Measurements from ENCODE around the gene TPO.
"Not testable (repeated sequence)": the region's sequence is repeated elsewhere in the genome, so short reads cannot be mapped to it uniquely, and the experiment has no call there.

Gene TPO

DNA sequence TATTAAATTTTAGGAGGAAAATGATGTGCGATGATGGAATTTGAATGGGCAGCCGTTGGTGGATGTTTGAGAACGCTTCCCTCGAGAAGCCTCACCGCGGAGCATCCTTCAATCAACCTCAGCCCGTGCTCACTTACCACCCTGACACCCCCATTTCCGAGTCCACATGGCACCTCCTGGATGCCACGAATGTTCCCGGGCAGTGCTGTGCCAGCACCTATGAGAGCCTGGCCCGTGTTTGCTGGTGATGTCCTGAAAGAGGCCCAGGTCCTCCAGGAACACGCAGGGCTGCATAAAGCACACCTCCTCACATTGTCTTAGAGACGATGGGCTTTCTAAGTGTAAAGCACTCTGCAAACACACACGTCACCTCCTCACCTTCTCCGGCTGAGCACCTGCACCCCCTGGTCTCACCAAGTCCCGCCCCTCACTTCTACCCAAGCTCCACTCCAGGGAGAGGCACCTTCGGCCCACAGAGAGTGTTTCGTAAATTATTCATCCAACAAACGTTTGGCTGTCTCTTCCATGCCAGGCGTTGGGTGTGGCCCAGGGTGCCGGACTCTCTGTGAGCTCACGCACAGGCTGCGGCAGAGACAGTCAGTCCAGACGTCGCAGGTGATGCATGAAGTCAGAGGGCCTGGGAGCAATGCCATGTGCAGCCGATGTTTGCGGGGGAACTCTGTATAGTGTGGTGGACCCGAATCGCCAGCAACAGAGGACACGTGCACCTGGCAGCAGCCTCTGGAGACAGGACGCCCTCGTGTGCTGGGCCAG, 150.0 kb downstream of the TPO start:
- Histone ChIP-seq H3K9me3 (ENCODE audit: insufficient read depth, low read depth, low read length) (no peaks in the 10 kb centered on the region), H3K27me3 (ENCODE audit: insufficient read depth, low read length) (no peaks in the 10 kb centered on the region), H3K27ac (ENCODE audit: low read depth, low read length) (no peak overlapping the region), H3K4me3 (ENCODE audit: low read length) (no peak overlapping the region), H3K36me3 (ENCODE audit: insufficient read depth, low read length) (no peaks in the 10 kb centered on the region), H3K9ac (ENCODE audit: low read depth, low read length) (no peak overlapping the region), H3K4me1 (ENCODE audit: insufficient read depth, low read length) (no peaks in the 10 kb centered on the region)
- WGBS = 94% methylated on average over 32 of the region's 32 CpGs

GRCh38 chr2:1563943-1564891, 151.0 kb downstream of the TPO start:
- Histone ChIP-seq H3K9me3 (ENCODE audit: insufficient read depth, low read depth, low read length) (no peaks in the 10 kb centered on the region), H3K36me3 (ENCODE audit: insufficient read depth, low read length) (no peaks in the 10 kb centered on the region), H3K4me1 (ENCODE audit: insufficient read depth, low read length) (no peaks in the 10 kb centered on the region), H3K9ac (ENCODE audit: low read depth, low read length) (no peak overlapping the region), H3K4me3 (ENCODE audit: low read length) (no peak overlapping the region), H3K27ac (ENCODE audit: low read depth, low read length) (no peak overlapping the region), H3K27me3 (ENCODE audit: insufficient read depth, low read length) (no peaks in the 10 kb centered on the region)
- 94% methylated on average over 23 of the region's 23 CpGs for WGBS

DNA sequence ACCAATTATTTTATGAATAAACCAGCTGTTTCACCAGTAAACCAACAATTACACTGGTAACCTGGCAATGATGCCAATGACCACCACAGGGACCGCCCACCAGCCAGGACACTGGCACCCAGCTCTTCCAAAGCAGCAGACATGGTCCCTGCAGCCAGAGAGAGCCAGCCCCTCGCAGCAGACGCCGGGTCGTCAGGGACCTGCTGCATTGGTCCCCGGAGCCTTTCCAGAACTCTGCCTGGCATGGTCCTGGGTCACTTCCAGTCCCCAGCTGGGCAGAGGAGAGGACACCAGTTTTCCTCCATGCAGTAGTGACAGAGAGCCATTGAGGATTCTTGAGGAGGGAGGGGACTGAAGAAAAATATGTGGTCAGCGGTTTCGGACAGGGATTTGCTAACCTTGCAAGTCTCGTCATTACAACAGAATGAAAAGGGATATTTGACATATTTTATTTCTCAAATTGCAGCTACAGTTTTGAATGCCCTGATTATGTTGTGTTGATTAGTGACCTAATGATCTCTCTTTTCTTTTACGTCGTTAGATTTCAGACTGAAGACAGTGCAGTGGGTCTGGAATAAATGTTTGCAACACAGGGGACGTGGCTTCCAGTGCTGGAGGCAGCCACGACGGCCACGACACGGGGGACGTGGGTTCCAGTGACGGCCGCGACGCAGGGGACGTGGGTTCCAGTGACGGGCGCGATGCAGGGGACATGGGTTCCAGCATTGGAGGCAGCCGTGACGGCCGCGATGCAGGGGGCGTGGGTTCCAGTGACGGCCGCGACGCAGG, 154.5 kb downstream of the TPO start:
- Histone ChIP-seq H3K9me3 (ENCODE audit: insufficient read depth, low read depth, low read length) (no peaks in the 10 kb centered on the region), H3K4me1 (ENCODE audit: insufficient read depth, low read length) (no peaks in the 10 kb centered on the region), H3K9ac (ENCODE audit: low read depth, low read length) (no peak overlapping the region), H3K27me3 (ENCODE audit: insufficient read depth, low read length) (no peaks in the 10 kb centered on the region), H3K4me3 (ENCODE audit: low read length) (no peak overlapping the region), H3K27ac (ENCODE audit: low read depth, low read length) (no peak overlapping the region), H3K36me3 (ENCODE audit: insufficient read depth, low read length) (no peaks in the 10 kb centered on the region)
- 97% methylated on average over 34 of the region's 34 CpGs for WGBS

- not testable (repeated sequence) for H3K27ac ChIP-seq (ENCODE audit: low read depth, low read length); H3K36me3 ChIP-seq (ENCODE audit: insufficient read depth, low read length); H3K9ac ChIP-seq (ENCODE audit: low read depth, low read length); H3K9me3 ChIP-seq (ENCODE audit: insufficient read depth, low read depth, low read length); H3K27me3 ChIP-seq (ENCODE audit: insufficient read depth, low read length); H3K4me1 ChIP-seq (ENCODE audit: insufficient read depth, low read length); H3K4me3 ChIP-seq (ENCODE audit: low read length)
- WGBS = 96% methylated on average over 39 of the region's 39 CpGs
Measured at GRCh38 chr2:1568345-1568668, 155.0 kb downstream of the TPO start.

- H3K9ac ChIP-seq (ENCODE audit: low read depth, low read length) = no peak overlapping the region
- 91% methylated on average over 10 of the region's 10 CpGs for WGBS
- no peak overlapping the region for H3K4me3 ChIP-seq (ENCODE audit: low read length)
- no peaks in the 10 kb centered on the region for H3K36me3 ChIP-seq (ENCODE audit: insufficient read depth, low read length)
- H3K27me3 ChIP-seq (ENCODE audit: insufficient read depth, low read length) = no peaks in the 10 kb centered on the region
- H3K4me1 ChIP-seq (ENCODE audit: insufficient read depth, low read length) = no peaks in the 10 kb centered on the region
- H3K27ac ChIP-seq (ENCODE audit: low read depth, low read length) = no peak overlapping the region
- no peaks in the 10 kb centered on the region for H3K9me3 ChIP-seq (ENCODE audit: insufficient read depth, low read depth, low read length)
Measured at GRCh38 chr2:1569879-1570450, 156.7 kb downstream of the TPO start.

DNA sequence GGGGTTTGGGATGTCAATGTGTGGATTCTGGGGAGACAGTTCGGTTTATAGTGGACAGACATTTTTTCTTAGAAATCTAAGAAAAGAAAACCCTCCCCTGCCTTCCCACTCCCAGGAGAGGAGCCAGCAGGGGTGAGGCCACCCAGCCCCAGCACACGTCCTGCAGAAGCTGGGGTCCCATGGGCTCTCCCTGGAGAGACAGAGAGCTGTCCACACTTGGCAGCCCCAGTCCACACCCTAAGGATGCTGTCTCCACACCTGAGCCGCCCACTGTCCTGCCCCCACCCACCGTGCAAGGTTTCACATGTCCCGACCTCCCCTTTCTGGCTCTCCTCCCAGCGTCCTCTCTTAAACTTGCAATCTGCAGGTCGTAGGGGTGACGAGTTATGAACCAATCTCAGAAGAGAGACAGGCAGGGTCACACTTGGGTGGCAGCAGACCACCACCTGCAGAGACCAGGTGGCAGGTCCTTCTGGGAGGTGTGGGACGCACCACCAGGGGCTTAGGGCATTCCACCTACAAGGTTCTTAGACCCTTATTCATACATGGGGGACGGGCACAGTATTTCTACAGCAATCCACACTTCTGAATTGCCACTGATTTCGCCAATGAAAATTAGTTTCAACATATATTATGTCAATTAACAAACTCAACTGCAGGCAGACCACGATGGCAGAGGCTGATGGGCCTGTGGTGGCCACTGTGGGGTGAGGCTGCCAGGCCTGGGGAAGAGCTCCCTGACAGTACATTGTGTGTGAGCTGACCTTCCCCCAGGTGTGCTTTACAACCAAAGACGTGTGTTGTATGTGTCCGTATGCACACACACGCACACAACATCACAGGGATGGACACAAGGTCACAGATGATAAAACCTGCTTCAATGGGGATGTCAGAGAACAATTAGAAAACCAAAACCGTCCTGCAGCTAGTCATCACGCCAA, 158.5 kb downstream of the TPO start:
- Histone ChIP-seq H3K4me3 (ENCODE audit: low read length) (no peak overlapping the region), H3K36me3 (ENCODE audit: insufficient read depth, low read length) (no peaks in the 10 kb centered on the region), H3K27me3 (ENCODE audit: insufficient read depth, low read length) (no peaks in the 10 kb centered on the region), H3K9ac (ENCODE audit: low read depth, low read length) (no peak overlapping the region), H3K9me3 (ENCODE audit: insufficient read depth, low read depth, low read length) (no peaks in the 10 kb centered on the region), H3K4me1 (ENCODE audit: insufficient read depth, low read length) (no peaks in the 10 kb centered on the region), H3K27ac (ENCODE audit: low read depth, low read length) (no peak overlapping the region)
- 92% methylated on average over 16 of the region's 17 CpGs for WGBS

DNA sequence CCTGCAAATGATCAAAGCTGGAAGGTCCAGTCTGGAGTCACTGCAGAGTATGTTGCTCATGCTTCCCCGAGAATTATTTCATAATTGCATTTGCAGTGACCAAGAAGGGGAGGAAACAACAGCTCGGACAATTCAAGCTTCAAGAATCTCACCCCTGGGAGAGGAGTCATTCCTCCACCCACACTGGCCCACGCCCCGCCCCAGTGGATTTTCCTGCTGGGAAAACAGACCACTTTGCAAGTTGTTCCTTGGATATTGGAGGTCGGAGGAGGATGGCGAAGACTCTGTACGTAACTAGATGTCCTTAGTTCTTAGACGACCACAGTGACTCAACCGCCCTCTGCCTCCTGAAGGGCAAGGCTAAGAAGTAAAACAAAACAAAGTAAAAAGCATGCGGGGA, 159.4 kb downstream of the TPO start:
- Histone ChIP-seq H3K9me3 (ENCODE audit: insufficient read depth, low read depth, low read length) (no peaks in the 10 kb centered on the region), H3K27ac (ENCODE audit: low read depth, low read length) (no peak overlapping the region), H3K36me3 (ENCODE audit: insufficient read depth, low read length) (no peaks in the 10 kb centered on the region), H3K4me1 (ENCODE audit: insufficient read depth, low read length) (no peaks in the 10 kb centered on the region), H3K9ac (ENCODE audit: low read depth, low read length) (no peak overlapping the region), H3K27me3 (ENCODE audit: insufficient read depth, low read length) (no peaks in the 10 kb centered on the region), H3K4me3 (ENCODE audit: low read length) (no peak overlapping the region)
- WGBS = 90% methylated on average over 10 of the region's 10 CpGs

DNA sequence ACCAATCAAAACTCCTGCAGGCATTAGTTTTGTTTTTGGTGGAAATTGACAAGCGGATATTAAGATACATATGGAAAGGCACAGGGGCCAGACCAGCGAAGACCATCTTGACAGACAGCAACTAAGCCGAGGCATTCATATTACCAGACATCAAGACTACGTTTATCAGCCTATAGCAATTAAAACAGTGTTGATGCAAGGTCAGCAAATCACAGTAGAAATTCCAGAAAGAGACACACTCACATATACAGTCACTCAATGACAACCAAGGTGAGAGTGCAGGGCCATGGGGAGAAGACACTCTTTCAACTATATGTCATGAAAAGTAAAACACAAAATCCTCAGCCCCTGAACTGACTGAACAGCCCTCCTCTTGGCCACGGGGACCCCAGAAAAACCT, 164.6 kb downstream of the TPO start:
- 94% methylated on average over 5 of the region's 5 CpGs for WGBS
- H3K9ac ChIP-seq (ENCODE audit: low read depth, low read length) = no peak overlapping the region
- H3K4me3 ChIP-seq (ENCODE audit: low read length) = no peak overlapping the region
- peaks cover 6% of the 10 kb centered on the region for H3K4me1 ChIP-seq (ENCODE audit: insufficient read depth, low read length)
- H3K27ac ChIP-seq (ENCODE audit: low read depth, low read length) = no peak overlapping the region
- no peaks in the 10 kb centered on the region for H3K27me3 ChIP-seq (ENCODE audit: insufficient read depth, low read length)
- H3K9me3 ChIP-seq (ENCODE audit: insufficient read depth, low read depth, low read length) = no peaks in the 10 kb centered on the region
- no peaks in the 10 kb centered on the region for H3K36me3 ChIP-seq (ENCODE audit: insufficient read depth, low read length)

GRCh38 chr2:1581257-1581964, 168.1 kb downstream of the TPO start:
- H3K4me3 ChIP-seq (ENCODE audit: low read length); H3K9me3 ChIP-seq (ENCODE audit: insufficient read depth, low read depth, low read length); H3K9ac ChIP-seq (ENCODE audit: low read depth, low read length); H3K27me3 ChIP-seq (ENCODE audit: insufficient read depth, low read length); H3K27ac ChIP-seq (ENCODE audit: low read depth, low read length); H3K36me3 ChIP-seq (ENCODE audit: insufficient read depth, low read length); H3K4me1 ChIP-seq (ENCODE audit: insufficient read depth, low read length): not testable (repeated sequence)
- 84% methylated on average over 19 of the region's 19 CpGs for WGBS
